K562 (cell line): Measurements from ENCODE around the gene SEC24C. TPM values are rescaled to one million over a fixed set of nuclear protein-coding genes. Genes with fewer than 3 reads are reported as not detected.

ENCODE experiments used
- ADNP ChIP-seq: fragments of 200-800 bp; sonication (Bioruptor generic); IDR thresholded peaks from 2 replicates; pipeline ENCODE4 v1.6.1; 2016; ENCODE audit warnings: missing genetic modification characterization, missing compliant biosample characterization
- CREB3 ChIP-seq: fragments of 450-650 bp; conservative IDR thresholded peaks from 2 replicates; pipeline ENCODE4 v1.6.1; 2016; ENCODE audit warnings: missing genetic modification characterization, low read depth, mild to moderate bottlenecking, missing compliant biosample characterization, moderate library complexity
- KLF6 ChIP-seq: fragments of 250-450 bp; sonication (Bioruptor Pico); IDR thresholded peaks from 2 replicates; pipeline ENCODE4 v1.4.0; 2020; ENCODE audit warnings: mild to moderate bottlenecking, moderate library complexity, borderline replicate concordance
- OTX1 ChIP-seq: fragments of 450-650 bp; formaldehyde crosslinking; IDR thresholded peaks from 2 replicates; pipeline ENCODE4 v1.4.0; 2022; ENCODE audit warnings: mild to moderate bottlenecking
- PTRF ChIP-seq: fragments of 450-650 bp; IDR thresholded peaks from 2 replicates; pipeline ENCODE4 v1.6.1; 2016; ENCODE audit warnings: mild to moderate bottlenecking, missing genetic modification characterization, missing compliant biosample characterization
- RBM14 ChIP-seq: fragments of 200-400 bp; formaldehyde crosslinking; IDR thresholded peaks from 2 replicates; pipeline ENCODE4 v1.6.1; 2018; ENCODE audit warnings: low read depth, mild to moderate bottlenecking, low read length, moderate library complexity, borderline replicate concordance; ENCODE audit not compliant: insufficient read depth
- SMAD3 ChIP-seq: fragments of 450-650 bp; formaldehyde crosslinking; conservative IDR thresholded peaks from 2 replicates; pipeline ENCODE4 v1.4.0; 2020; ENCODE audit warnings: mild to moderate bottlenecking
- SMARCB1 ChIP-seq: IDR thresholded peaks from 2 replicates; pipeline ENCODE4 v1.6.1; 2011; ENCODE audit warnings: improper control_type of control experiment, low read depth; ENCODE audit not compliant: insufficient read length
- STAT5B ChIP-seq: fragments of 250-450 bp; sonication (Bioruptor Pico); IDR thresholded peaks from 2 replicates; pipeline ENCODE4 v1.8.0; 2021; ENCODE audit warnings: mild to moderate bottlenecking, inconsistent platforms
- TCFL5 ChIP-seq: fragments of 250-450 bp; sonication (Bioruptor Pico); conservative IDR thresholded peaks from 2 replicates; pipeline ENCODE4 v1.6.1; 2021; ENCODE audit warnings: mild to moderate bottlenecking, moderate library complexity, matching md5 sums
- XRCC3 ChIP-seq: fragments of 450-650 bp; IDR thresholded peaks from 2 replicates; pipeline ENCODE4 v1.6.1; 2017; ENCODE audit warnings: mild to moderate bottlenecking, moderate library complexity
- ZBTB40 ChIP-seq, 2 experiments: fragments of 450-650 bp in 1 of 2; sonication (generic) in 1 of 2; formaldehyde crosslinking in 1 of 2; IDR thresholded peaks; 2 replicates each; pipeline versions ENCODE4 v1.7.1 to v1.9.0; 2016 to 2022; ENCODE audit warnings: inconsistent platforms in 1 of 2, mild to moderate bottlenecking in 1 of 2, missing genetic modification reagents in 1 of 2
- ZNF23 ChIP-seq: fragments of 250-450 bp; sonication (Bioruptor Pico); IDR thresholded peaks from 2 replicates; pipeline ENCODE4 v1.4.0; 2020; ENCODE audit warnings: mild to moderate bottlenecking
- ZNF395 ChIP-seq: fragments of 200-800 bp; sonication (Bioruptor generic); IDR thresholded peaks from 2 replicates; pipeline ENCODE4 v1.6.1; 2017; ENCODE audit warnings: missing genetic modification characterization, missing compliant biosample characterization
- ZNF57 ChIP-seq: fragments of 450-650 bp; formaldehyde crosslinking; IDR thresholded peaks from 2 replicates; pipeline ENCODE4 v1.4.0; 2020; ENCODE audit warnings: mild to moderate bottlenecking, moderate library complexity
- polyA plus RNA-seq, 8 experiments: library from polyadenylated mRNA; depleted of rRNA in 4 of 8; stranded (reverse) in 5 of 8; unstranded in 3 of 8; fragments of >200 nt; fragmentation: Nextera tagmentation in 2 of 8; fragmentation: Illumina TruSeq in 1 of 8; extraction: Ambion mirVana in 2 of 8; extraction: Trizol in 1 of 8; gene quantifications; 2 replicates each; pipeline versions ENCODE4 v1.2.1 to v1.2.3, GENCODE V29; 2011 to 2014; ENCODE audit warnings: inconsistent platforms in 1 of 8, missing spikeins in 1 of 8
- total RNA-seq, 7 experiments: library from RNA; depleted of rRNA in 6 of 7; stranded (reverse); fragments of >200 nt in 6 of 7; fragmentation: Illumina TruSeq in 2 of 7; extraction: Trizol in 2 of 7; gene quantifications; 2 replicates each; pipeline versions ENCODE4 v1.2.1 to v1.2.3, GENCODE V29; 2011 to 2021; ENCODE audit warnings: low replicate concordance in 1 of 7

Gene SEC24C
- total and polyA plus RNA-seq, 9 of the 15 experiments (the other 6 are each of a cell fraction or from before 2014, with no cell fraction given), result 19.0 to 115 (median 70.5) TPM

- no peak for TF ChIP-seq ZBTB40 (IDR thresholded peaks at IDR 0.05)
- no peak for TF ChIP-seq ZBTB40 (CRISPR knock-in tag; IDR thresholded peaks at IDR 0.05)
- peak; percentile 99 for TF ChIP-seq KLF6 (CRISPR knock-in tag)
- peak; percentile 99 for TF ChIP-seq CREB3 (tag)
- TF ChIP-seq TCFL5 (CRISPR knock-in tag), result peak; percentile 96
- no peak for TF ChIP-seq RBM14
- peak; percentile 92 for TF ChIP-seq STAT5B (CRISPR knock-in tag)
- TF ChIP-seq ZNF23, result peak; percentile 94
- no peak for TF ChIP-seq ADNP (tag)
- no peak for TF ChIP-seq SMARCB1
- peak; percentile 99 for TF ChIP-seq PTRF (tag)
- no peak for TF ChIP-seq XRCC3
- TF ChIP-seq SMAD3 (CRISPR knock-in tag), result peak; percentile 98
- peak; percentile 97 for TF ChIP-seq OTX1 (CRISPR knock-in tag)
- TF ChIP-seq ZNF57 (CRISPR knock-in tag), result peak; percentile 92
- TF ChIP-seq ZNF395 (CRISPR knock-in tag), result peak; percentile 100
Observed at GRCh38 chr10:73743327-73743904, 756 bp upstream of the SEC24C start (continued).
